IPS DF 6.9 (cell line): ENCODE data around the gene WFDC11.
"Not testable (repeated sequence)": the region's sequence is repeated elsewhere in the genome, so short reads cannot be mapped to it uniquely, and the experiment has no call there.

Experiments
- DNase-seq: peaks from one replicate; pipeline ENCODE4 v3.0.0-alpha.2; 2013; ENCODE audit warnings: low read depth, low spot score
- H3K27ac ChIP-seq: one replicate; pipeline ENCODE4 v1.5.1; 2013; ENCODE audit warnings: low read length, control low read depth
- H3K27me3 ChIP-seq: 2 replicates; pipeline ENCODE4 v1.6.1; 2013; ENCODE audit warnings: mild to moderate bottlenecking, low read length; ENCODE audit not compliant: control insufficient read depth, insufficient read depth
- H3K36me3 ChIP-seq: 2 replicates; pipeline ENCODE4 v1.6.1; 2013; ENCODE audit warnings: low read length; ENCODE audit not compliant: control insufficient read depth, insufficient read depth
- H3K4me1 ChIP-seq: 2 replicates; pipeline ENCODE4 v1.6.1; 2013; ENCODE audit warnings: low read length; ENCODE audit not compliant: control insufficient read depth, insufficient read depth
- H3K4me3 ChIP-seq: 2 replicates; pipeline ENCODE4 v1.5.1; 2013; ENCODE audit warnings: mild to moderate bottlenecking, low read length
- H3K9me3 ChIP-seq: 2 replicates; pipeline ENCODE4 v1.6.1; 2013; ENCODE audit warnings: low read length, inconsistent platforms; ENCODE audit not compliant: control insufficient read depth, insufficient read depth
- WGBS: extraction: QIAGEN DNeasy Blood & Tissue Kit; methylation state at CpG from one replicate; pipeline ENCODE4 v1.1.7; 2013; ENCODE audit warnings: mixed read lengths, missing lambda C conversion rate; ENCODE audit not compliant: insufficient read length, insufficient coverage; 5-methylcytosine and 5-hydroxymethylcytosine counted together

Gene WFDC11

GRCh38 chr20:45651726-45652125 is 18.3 kb downstream of the WFDC11 start:
- H3K4me1 ChIP-seq, H3K27me3 ChIP-seq, H3K4me3 ChIP-seq, DNase-seq, H3K36me3 ChIP-seq, H3K9me3 ChIP-seq, H3K27ac ChIP-seq: not testable (repeated sequence)
- no CpG with 5 or more reads among the region's 7 CpGs for WGBS

GRCh38 chr20:45649312-45649863 is 20.7 kb downstream of the WFDC11 start:
- WGBS, result no CpG with 5 or more reads among the region's 6 CpGs
- DNase-seq, result no peak

GRCh38 chr20:45647441-45648050 is 22.5 kb downstream of the WFDC11 start:
- H3K4me3 ChIP-seq, result no peak overlapping the region
- peaks cover 1% of the 10 kb centered on the region; the same call in 1 of the 2 replicates for H3K9me3 ChIP-seq
- DNase-seq, result no peak
- no peaks in the 10 kb centered on the region for H3K36me3 ChIP-seq
- no peaks in the 10 kb centered on the region for H3K4me1 ChIP-seq
- H3K27me3 ChIP-seq, result no peaks in the 10 kb centered on the region
- WGBS, result no CpG with 5 or more reads among the region's 1 CpG
- no peak overlapping the region for H3K27ac ChIP-seq

More at GRCh38 chr20:45649312-45649863, 20.7 kb downstream of the WFDC11 start:
- Histone ChIP-seq H3K27ac (no peak overlapping the region), H3K9me3 (peaks cover 1% of the 10 kb centered on the region; the same call in 1 of the 2 replicates), H3K4me3 (no peak overlapping the region), H3K36me3 (no peaks in the 10 kb centered on the region), H3K27me3 (no peaks in the 10 kb centered on the region), H3K4me1 (no peaks in the 10 kb centered on the region)

- H3K4me1 ChIP-seq, result no peaks in the 10 kb centered on the region
- H3K36me3 ChIP-seq, result no peaks in the 10 kb centered on the region
- no peak for DNase-seq
- H3K27me3 ChIP-seq, result no peaks in the 10 kb centered on the region
- H3K9me3 ChIP-seq, result peaks cover 1% of the 10 kb centered on the region; the same call in 1 of the 2 replicates
- no peak overlapping the region; the same call in 1 of the 2 replicates for H3K4me3 ChIP-seq
- no CpG with 5 or more reads among the region's 3 CpGs for WGBS
- no peak overlapping the region for H3K27ac ChIP-seq
Observed at GRCh38 chr20:45646875-45647274, 23.2 kb downstream of the WFDC11 start.

- not testable (repeated sequence) for H3K4me3 ChIP-seq, H3K36me3 ChIP-seq, H3K27me3 ChIP-seq, H3K4me1 ChIP-seq, H3K27ac ChIP-seq, DNase-seq, H3K9me3 ChIP-seq
- WGBS, result no CpG with 5 or more reads among the region's 28 CpGs
Observed at GRCh38 chr20:45645869-45646268, 24.2 kb downstream of the WFDC11 start.

- not testable (repeated sequence) for H3K27me3 ChIP-seq, H3K9me3 ChIP-seq, H3K36me3 ChIP-seq, H3K4me3 ChIP-seq, H3K4me1 ChIP-seq, DNase-seq, H3K27ac ChIP-seq
- no CpG with 5 or more reads among the region's 24 CpGs for WGBS
Observed at GRCh38 chr20:45641076-45641475, 29.0 kb downstream of the WFDC11 start.

- Histone ChIP-seq H3K27ac (no peak overlapping the region), H3K4me1 (no peaks in the 10 kb centered on the region), H3K9me3 (no peaks in the 10 kb centered on the region), H3K36me3 (no peaks in the 10 kb centered on the region), H3K4me3 (no peak overlapping the region), H3K27me3 (no peaks in the 10 kb centered on the region)
- WGBS, result no CpG with 5 or more reads among the region's 5 CpGs
- no peak for DNase-seq
Observed at GRCh38 chr20:45639687-45640086, 30.4 kb downstream of the WFDC11 start.

GRCh38 chr20:45636513-45636912 is 33.5 kb downstream of the WFDC11 start:
- H3K9me3 ChIP-seq, result no peaks in the 10 kb centered on the region
- DNase-seq, result no peak
- no peak overlapping the region for H3K27ac ChIP-seq
- H3K4me3 ChIP-seq, result no peak overlapping the region
- H3K36me3 ChIP-seq, result no peaks in the 10 kb centered on the region
- H3K27me3 ChIP-seq, result no peaks in the 10 kb centered on the region
- no peaks in the 10 kb centered on the region for H3K4me1 ChIP-seq
- WGBS, result no CpG with 5 or more reads among the region's 1 CpG

GRCh38 chr20:45631184-45631583 is 38.9 kb downstream of the WFDC11 start, which contains the start of gene WFDC9:
WFDC9 (minus strand) TSS chr20:45631284; CDS start chr20:45610181, 21,103 bp downstream.
- no CpG with 5 or more reads among the region's 4 CpGs for WGBS
- H3K27me3 ChIP-seq, result no peaks in the 10 kb centered on the region
- no peaks in the 10 kb centered on the region for H3K36me3 ChIP-seq
- H3K4me1 ChIP-seq, result peaks cover 1% of the 10 kb centered on the region
- no peaks in the 10 kb centered on the region for H3K9me3 ChIP-seq
- H3K27ac ChIP-seq, result no peak within 1 kb of the TSS
- no peak within 1 kb of the TSS for H3K4me3 ChIP-seq
- DNase-seq, result no peak

- DNase-seq, result no peak
- H3K36me3 ChIP-seq, result no peaks in the 10 kb centered on the region
- H3K4me1 ChIP-seq, result peaks cover 1% of the 10 kb centered on the region
- no peak overlapping the region for H3K27ac ChIP-seq
- H3K9me3 ChIP-seq, result no peaks in the 10 kb centered on the region
- H3K4me3 ChIP-seq, result no peak overlapping the region
- no peaks in the 10 kb centered on the region for H3K27me3 ChIP-seq
Observed at GRCh38 chr20:45630371-45630770, 39.7 kb downstream of the WFDC11 start.
